Suprapubic skin (tissue), 3 donors: ENCODE data around the gene GATA1.

Experiments
- CTCF ChIP-seq, 2 donors: fragments of 200-600 bp in 1 of 2; fragments of 450-650 bp in 1 of 2; sonication (generic) in 1 of 2; IDR thresholded peaks; one replicate each; pipeline ENCODE4 v1.5.1; 2016 to 2019; ENCODE audit warnings: antibody characterized with exemption in 2 of 2, mild to moderate bottlenecking in 1 of 2, moderate library complexity in 1 of 2
- EP300 ChIP-seq: sonication (generic); formaldehyde crosslinking; IDR thresholded peaks from one replicate; pipeline ENCODE4 v1.6.1; 2017; ENCODE audit warnings: antibody characterized with exemption

GRCh38 chrX:48824066-48824465 is 37.7 kb downstream of the GATA1 start:
- TF ChIP-seq EP300 (no peak), CTCF (IDR thresholded peaks at IDR 0.05) (no peak)
